Activated naive CD4-positive, alpha-beta T cell treated with anti-CD3 and anti-CD28 coated beads, Interleukin-2, amount 50 U/mL, for 24 hours (primary cell): ENCODE data around the gene GNB3.

Experiments
- H3K27ac Mint-ChIP-seq: one replicate; pipeline ENCODE4 v1.8.0; 2021; ENCODE audit warnings: mild to moderate bottlenecking, mixed read lengths
- H3K27me3 Mint-ChIP-seq: one replicate; pipeline ENCODE4 v1.8.0; 2021; ENCODE audit warnings: mixed read lengths
- H3K36me3 Mint-ChIP-seq: one replicate; pipeline ENCODE4 v1.8.0; 2021; ENCODE audit warnings: mixed read lengths
- H3K4me1 Mint-ChIP-seq: one replicate; pipeline ENCODE4 v1.8.0; 2021; ENCODE audit warnings: mixed read lengths
- H3K4me3 Mint-ChIP-seq: one replicate; pipeline ENCODE4 v1.8.0; 2021; ENCODE audit warnings: mild to moderate bottlenecking, mixed read lengths
- H3K9me3 Mint-ChIP-seq: one replicate; pipeline ENCODE4 v1.8.0; 2021; ENCODE audit warnings: mixed read lengths

GNB3 gene

GRCh38 chr12:6828781-6829535 lies 11.8 kb upstream of the GNB3 start:
- Mint-ChIP-seq H3K4me3 (peak overlapping the region; percentile 90), H3K9me3 (no peaks in the 10 kb centered on the region), H3K4me1 (peaks cover 23% of the 10 kb centered on the region), H3K36me3 (no peaks in the 10 kb centered on the region), H3K27ac (peak overlapping the region; percentile 41), H3K27me3 (peaks cover 7% of the 10 kb centered on the region)

GRCh38 chr12:6829536-6830220 lies 11.0 kb upstream of the GNB3 start:
- Mint-ChIP-seq H3K27me3 (peaks cover 7% of the 10 kb centered on the region), H3K36me3 (no peaks in the 10 kb centered on the region), H3K27ac (no peak overlapping the region), H3K4me3 (peak overlapping the region; percentile 90), H3K9me3 (no peaks in the 10 kb centered on the region), H3K4me1 (peaks cover 23% of the 10 kb centered on the region)

- H3K27ac Mint-ChIP-seq, result no peak overlapping the region
- H3K4me3 Mint-ChIP-seq, result peak overlapping the region; percentile 36
- no peaks in the 10 kb centered on the region for H3K9me3 Mint-ChIP-seq
- peaks cover 5% of the 10 kb centered on the region for H3K27me3 Mint-ChIP-seq
- H3K4me1 Mint-ChIP-seq, result peaks cover 22% of the 10 kb centered on the region
- no peaks in the 10 kb centered on the region for H3K36me3 Mint-ChIP-seq
These were observed 10.3 kb upstream of the GNB3 start for GRCh38 chr12:6830286-6830890.

- H3K9me3 Mint-ChIP-seq, result no peaks in the 10 kb centered on the region
- no peak overlapping the region for H3K27ac Mint-ChIP-seq
- H3K4me3 Mint-ChIP-seq, result peak overlapping the region; percentile 36
- H3K36me3 Mint-ChIP-seq, result no peaks in the 10 kb centered on the region
- peaks cover 2% of the 10 kb centered on the region for H3K27me3 Mint-ChIP-seq
- H3K4me1 Mint-ChIP-seq, result peaks cover 22% of the 10 kb centered on the region
These were observed 9.7 kb upstream of the GNB3 start for GRCh38 chr12:6830999-6831398.

- Mint-ChIP-seq H3K36me3 (no peaks in the 10 kb centered on the region), H3K4me3 (no peak overlapping the region), H3K9me3 (no peaks in the 10 kb centered on the region), H3K27me3 (peaks cover 2% of the 10 kb centered on the region), H3K4me1 (peaks cover 25% of the 10 kb centered on the region), H3K27ac (no peak overlapping the region)
These were observed 9.2 kb upstream of the GNB3 start for GRCh38 chr12:6831450-6831995.

GRCh38 chr12:6832125-6832524 lies 8.6 kb upstream of the GNB3 start:
- Mint-ChIP-seq H3K36me3 (no peaks in the 10 kb centered on the region), H3K4me3 (no peak overlapping the region), H3K27me3 (peaks cover 2% of the 10 kb centered on the region), H3K27ac (no peak overlapping the region), H3K9me3 (no peaks in the 10 kb centered on the region), H3K4me1 (peaks cover 25% of the 10 kb centered on the region)

- H3K27me3 Mint-ChIP-seq, result peaks cover 2% of the 10 kb centered on the region
These were observed 7.4 kb upstream of the GNB3 start for GRCh38 chr12:6833189-6833890.

GRCh38 chr12:6834254-6834653 lies 6.5 kb upstream of the GNB3 start:
- no peak overlapping the region for H3K27ac Mint-ChIP-seq
- H3K27me3 Mint-ChIP-seq, result no peaks in the 10 kb centered on the region
- H3K4me1 Mint-ChIP-seq, result peaks cover 11% of the 10 kb centered on the region
- H3K9me3 Mint-ChIP-seq, result no peaks in the 10 kb centered on the region
- H3K4me3 Mint-ChIP-seq, result no peak overlapping the region
- no peaks in the 10 kb centered on the region for H3K36me3 Mint-ChIP-seq

More at GRCh38 chr12:6833189-6833890, 7.4 kb upstream of the GNB3 start:
- Mint-ChIP-seq H3K36me3 (no peaks in the 10 kb centered on the region), H3K4me1 (peaks cover 16% of the 10 kb centered on the region), H3K9me3 (no peaks in the 10 kb centered on the region), H3K27ac (peak overlapping the region; percentile 14), H3K4me3 (no peak overlapping the region)

GRCh38 chr12:6834873-6835272 lies 5.9 kb upstream of the GNB3 start:
- peaks cover 8% of the 10 kb centered on the region for H3K4me1 Mint-ChIP-seq

GRCh38 chr12:6836851-6837250 lies 3.9 kb upstream of the GNB3 start:
- no peaks in the 10 kb centered on the region for H3K36me3 Mint-ChIP-seq

More at GRCh38 chr12:6834873-6835272, 5.9 kb upstream of the GNB3 start:
- Mint-ChIP-seq H3K27ac (no peak overlapping the region), H3K4me3 (no peak overlapping the region), H3K9me3 (no peaks in the 10 kb centered on the region), H3K36me3 (no peaks in the 10 kb centered on the region), H3K27me3 (no peaks in the 10 kb centered on the region)

GRCh38 chr12:6837370-6838060 lies 3.2 kb upstream of the GNB3 start:
- no peaks in the 10 kb centered on the region for H3K9me3 Mint-ChIP-seq
- no peaks in the 10 kb centered on the region for H3K27me3 Mint-ChIP-seq
- H3K27ac Mint-ChIP-seq, result no peak overlapping the region
- no peak overlapping the region for H3K4me3 Mint-ChIP-seq
- no peaks in the 10 kb centered on the region for H3K36me3 Mint-ChIP-seq
- H3K4me1 Mint-ChIP-seq, result peaks cover 8% of the 10 kb centered on the region

More at GRCh38 chr12:6836851-6837250, 3.9 kb upstream of the GNB3 start:
- Mint-ChIP-seq H3K4me1 (peaks cover 8% of the 10 kb centered on the region), H3K4me3 (no peak overlapping the region), H3K9me3 (no peaks in the 10 kb centered on the region), H3K27ac (no peak overlapping the region), H3K27me3 (no peaks in the 10 kb centered on the region)

- Mint-ChIP-seq H3K4me3 (no peak overlapping the region), H3K27ac (no peak overlapping the region)
These were observed 1.9 kb upstream of the GNB3 start for GRCh38 chr12:6838854-6839253.

GRCh38 chr12:6839482-6840201 lies 1.1 kb upstream of the GNB3 start:
- Mint-ChIP-seq H3K27me3 (no peaks in the 10 kb centered on the region), H3K27ac (no peak overlapping the region), H3K36me3 (no peaks in the 10 kb centered on the region), H3K4me1 (peaks cover 8% of the 10 kb centered on the region), H3K9me3 (no peaks in the 10 kb centered on the region), H3K4me3 (no peak overlapping the region)

More at GRCh38 chr12:6838854-6839253, 1.9 kb upstream of the GNB3 start:
- peaks cover 8% of the 10 kb centered on the region for H3K4me1 Mint-ChIP-seq
- no peaks in the 10 kb centered on the region for H3K9me3 Mint-ChIP-seq
- H3K36me3 Mint-ChIP-seq, result no peaks in the 10 kb centered on the region
- H3K27me3 Mint-ChIP-seq, result no peaks in the 10 kb centered on the region

- Mint-ChIP-seq H3K9me3 (no peaks in the 10 kb centered on the region), H3K36me3 (no peaks in the 10 kb centered on the region), H3K27me3 (no peaks in the 10 kb centered on the region), H3K4me3 (no peak overlapping the region), H3K27ac (no peak overlapping the region), H3K4me1 (peaks cover 8% of the 10 kb centered on the region)
These were observed 395 bp upstream of the GNB3 start for GRCh38 chr12:6840330-6840729.
